Stimulated activated CD8-positive, alpha-beta memory T cell treated with anti-CD3 and anti-CD28 coated beads, Interleukin-4, amount 100 ng/mL, for 48 hours (primary cell): ENCODE data around the gene API5.
"Not testable (repeated sequence)": the region's sequence is repeated elsewhere in the genome, so short reads cannot be mapped to it uniquely, and the experiment has no call there.

ENCODE experiments used
- DNase-seq: peaks from one replicate; pipeline ENCODE4 v3.0.0-alpha.2; 2020

API5 gene

DNA sequence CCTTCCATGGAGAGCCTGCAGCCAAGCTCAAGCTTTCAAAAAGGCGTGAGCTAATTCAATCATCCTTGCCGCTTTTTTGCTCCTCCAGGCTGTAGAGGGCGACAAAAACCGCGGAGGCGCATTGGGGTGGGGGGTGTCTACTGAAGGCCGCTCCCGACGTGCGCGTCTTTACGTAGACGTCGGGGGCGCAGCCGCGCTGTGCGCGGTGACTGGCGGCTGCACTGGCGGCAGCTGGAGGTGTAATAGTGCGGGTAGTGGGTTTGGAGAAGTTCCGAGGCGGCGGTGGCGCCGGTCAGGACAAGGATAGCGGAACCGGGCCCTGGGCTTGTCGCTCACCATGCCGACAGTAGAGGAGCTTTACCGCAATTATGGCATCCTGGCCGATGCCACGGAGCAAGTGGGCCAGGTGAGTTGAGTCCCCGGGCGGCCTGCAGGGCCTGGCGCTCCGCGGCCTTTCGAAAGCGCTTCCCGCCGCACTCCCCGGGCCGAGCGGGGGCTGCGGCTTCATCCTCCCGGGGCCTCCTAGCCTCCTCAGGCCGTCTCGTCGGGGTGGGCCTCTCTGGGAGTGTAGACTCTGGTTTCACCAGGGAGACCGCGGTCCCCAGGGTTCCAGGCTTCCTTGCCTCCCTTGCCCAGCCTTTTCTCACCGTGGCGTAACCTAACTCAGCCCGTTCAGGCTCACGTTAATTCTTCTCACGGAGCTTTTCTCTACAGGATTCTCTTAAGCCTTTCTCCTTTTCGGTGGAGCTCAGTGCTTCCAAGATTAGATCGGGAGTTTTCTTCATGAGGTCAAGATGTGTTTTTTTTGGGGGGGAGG lies at the start of gene API5:
Gene API5, plus strand, starts transcription at position 206 of the 817 bp plus-strand sequence. Its CDS starts 132 bp downstream, at position 338.
- DNase-seq: peak; percentile 94

DNA sequence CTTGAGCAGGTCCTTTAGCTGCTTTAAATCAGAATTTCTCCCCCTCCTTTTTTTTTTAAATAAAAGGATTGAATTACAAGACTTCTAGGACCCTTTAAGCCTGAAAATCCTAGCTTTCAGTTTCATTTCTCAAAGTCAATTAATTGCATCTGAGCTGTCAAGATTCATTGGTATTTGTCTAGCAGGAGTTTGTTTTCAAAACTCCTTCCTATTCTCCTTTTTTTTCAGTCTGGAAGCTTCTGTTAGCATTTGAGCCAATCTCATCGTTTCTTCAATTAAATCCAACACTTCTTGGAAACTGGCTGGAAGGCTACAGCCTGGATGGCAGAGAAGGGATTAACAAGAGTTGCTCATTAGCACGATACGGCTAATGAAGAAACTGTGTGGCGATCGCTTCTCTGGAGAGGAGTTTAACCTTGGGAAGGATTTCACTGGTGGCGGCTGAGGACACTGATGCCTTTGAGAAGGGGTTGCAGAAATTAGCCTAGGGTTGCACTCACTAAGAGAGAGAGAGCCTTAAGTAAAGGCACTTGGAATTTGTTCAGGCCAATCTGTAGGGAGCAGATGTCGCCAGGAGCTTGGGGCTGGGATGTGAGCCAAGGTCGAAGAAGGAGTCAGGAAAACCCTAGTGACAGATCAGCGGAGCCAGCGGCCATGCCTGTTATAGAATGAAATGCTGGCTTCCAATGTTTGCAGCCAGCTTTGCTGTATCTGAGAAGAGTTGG lies 43.8 kb upstream of the API5 start:
- DNase-seq: no peak

DNA sequence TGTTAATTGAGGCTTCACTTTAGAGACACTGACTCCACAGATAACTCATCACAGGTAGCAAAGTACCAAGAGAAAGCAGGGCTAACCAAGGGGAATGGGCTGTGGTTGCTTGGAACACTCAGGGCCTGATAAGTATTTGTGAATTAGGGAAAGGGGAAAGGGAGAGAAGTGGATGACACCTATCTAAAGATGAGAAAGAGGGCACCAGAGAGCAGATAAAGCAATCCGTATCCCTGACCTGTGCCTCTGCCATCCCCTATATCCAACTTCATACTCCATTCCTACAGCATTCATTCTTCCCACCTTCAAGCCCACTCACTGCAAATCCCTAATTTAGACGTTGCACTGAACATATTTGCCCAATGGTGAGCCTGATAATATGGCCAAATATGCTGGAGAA lies 43.0 kb upstream of the API5 start:
- no peak for DNase-seq

DNA sequence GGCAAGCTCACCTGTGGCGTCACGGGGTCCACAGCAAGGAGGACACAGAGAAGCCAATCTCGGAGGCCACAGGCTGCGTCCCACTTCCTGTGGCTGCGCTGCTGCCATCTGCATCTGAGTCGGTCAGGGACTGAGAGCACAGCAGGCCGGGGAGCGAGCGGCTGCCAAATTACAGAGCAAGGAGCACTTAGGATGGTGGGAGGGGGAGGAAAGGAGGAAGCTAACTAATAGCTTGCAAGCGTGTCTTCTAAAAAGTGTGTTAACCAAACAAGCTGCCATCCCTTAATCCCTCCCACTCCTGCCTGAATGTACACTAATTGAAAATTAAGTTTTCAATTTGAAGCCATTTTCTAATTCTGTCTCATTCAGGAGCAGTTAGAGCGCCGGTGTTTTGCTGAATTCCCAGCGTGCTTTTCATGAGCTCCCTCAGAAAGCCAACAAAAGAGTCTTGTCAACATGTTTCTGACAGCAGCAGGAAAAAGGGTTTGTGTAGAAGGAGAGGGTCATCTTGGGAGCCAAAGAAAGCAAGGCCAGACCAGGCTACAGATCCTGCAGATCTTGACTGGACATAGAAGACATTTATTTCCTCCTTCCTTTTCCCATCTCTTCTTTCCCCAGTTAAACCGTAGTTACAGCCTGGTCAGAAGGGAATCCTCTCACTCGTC lies 42.4 kb upstream of the API5 start:
- no peak for DNase-seq

DNA sequence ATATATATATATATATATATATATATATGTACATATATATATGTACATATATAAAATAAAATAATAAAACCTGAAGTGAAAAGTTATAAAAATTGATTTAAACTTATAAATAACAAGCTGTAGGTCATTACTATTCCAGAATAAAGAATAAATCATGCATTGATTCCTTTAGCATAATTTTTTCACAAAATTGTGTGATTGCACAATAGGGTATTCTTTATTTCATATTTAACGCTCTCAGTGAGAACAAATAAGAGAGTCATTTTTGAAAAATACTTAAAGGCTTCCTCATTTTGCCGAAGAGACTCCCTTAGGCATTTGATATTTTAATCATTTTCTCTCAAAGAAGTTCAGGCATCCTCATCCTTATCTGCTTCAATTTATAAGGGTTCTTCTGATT lies 41.3 kb upstream of the API5 start:
- no peak for DNase-seq

DNA sequence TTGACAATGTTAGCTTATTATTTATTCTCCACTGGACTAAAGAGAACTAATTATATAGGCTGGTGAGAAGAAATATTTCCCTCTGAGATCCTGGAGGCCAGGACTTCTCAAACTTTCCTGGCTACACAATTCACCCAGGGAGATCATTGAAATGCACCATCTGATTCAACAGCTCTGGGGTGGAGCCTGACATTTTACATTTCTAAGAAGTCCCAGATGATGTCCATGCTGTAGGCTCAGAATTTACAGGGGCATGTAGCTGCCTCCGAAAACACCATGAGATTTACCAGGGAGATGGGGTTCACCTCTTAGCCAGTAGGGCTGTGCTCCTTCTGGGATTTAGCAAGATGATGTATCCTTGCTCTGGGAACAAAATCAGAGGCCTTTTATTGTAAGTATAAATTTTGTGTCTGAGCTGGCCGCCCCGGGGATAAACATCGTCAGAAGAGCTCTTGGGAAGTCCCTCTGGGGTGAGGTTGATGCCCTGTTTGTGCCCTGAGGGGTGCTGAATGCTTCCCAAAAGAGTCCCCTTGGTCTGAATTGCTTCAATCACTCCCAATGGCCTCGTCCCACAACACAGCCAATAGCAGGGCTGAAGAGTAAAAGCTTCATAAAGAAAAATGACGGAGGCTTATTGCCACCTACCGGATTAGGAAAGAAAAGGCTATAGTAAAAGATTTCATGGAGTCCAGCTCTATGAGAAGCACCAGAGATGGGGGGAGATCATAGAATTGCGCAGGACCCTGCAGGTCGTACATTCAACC lies 33.4 kb upstream of the API5 start:
- no peak for DNase-seq

DNA sequence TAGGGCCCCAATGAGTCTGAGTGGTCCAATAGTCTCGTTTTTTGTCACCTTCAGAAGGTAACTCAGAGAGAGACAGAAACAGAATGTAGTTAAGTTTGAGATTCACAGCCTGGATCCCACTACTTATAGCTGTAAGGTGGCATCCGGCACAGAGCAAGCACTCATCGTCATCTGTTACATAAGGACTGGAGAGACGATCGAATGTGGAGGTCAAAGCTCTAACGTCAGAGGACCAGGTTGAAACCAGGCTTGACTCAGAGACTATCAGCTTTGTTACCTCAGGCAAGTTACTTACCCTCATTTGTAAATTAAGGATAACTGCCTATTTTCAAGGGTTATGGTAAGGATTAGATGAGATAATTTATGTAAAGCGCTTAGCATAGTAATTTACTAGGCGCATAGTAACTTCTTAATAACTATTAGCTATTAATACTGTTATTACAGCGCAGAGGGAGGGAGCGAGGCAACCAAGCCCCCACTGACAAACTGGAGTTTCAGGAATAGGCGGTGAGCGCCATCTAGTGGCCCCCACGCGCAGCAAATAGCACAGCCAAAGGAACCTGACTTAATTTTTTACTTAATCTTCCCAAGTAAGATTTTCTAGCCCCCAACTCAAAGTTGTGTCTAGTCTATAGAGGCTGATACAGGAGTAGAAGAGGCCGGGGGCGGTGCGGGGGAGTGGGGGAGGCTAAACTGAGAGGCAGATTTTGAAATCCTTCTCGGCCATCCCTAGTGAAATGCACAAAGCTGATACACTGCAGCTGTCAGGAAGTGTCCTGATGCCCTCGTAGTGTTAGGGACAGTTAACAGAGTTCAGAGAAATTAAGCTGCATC lies 29.0 kb upstream of the API5 start:
- DNase-seq: peak; percentile 68

DNA sequence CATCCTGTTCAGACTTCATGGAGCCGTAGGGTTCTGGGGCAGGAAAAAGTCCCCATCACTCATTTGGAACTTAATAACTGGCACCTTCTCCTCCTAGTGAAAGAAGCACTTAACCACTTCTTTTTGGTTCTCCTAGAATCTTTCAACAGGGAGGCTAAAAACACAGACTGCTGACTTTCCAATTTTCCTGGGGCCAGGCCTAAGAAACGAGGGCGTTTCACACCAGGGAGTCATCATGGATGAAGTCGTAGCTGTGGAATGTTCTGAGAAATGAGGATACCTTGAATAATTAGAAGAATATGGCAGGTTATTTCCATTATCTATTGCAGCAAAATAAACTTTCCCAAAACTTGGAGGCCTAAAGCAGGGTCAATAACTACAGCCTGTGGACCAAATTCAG lies 26.0 kb upstream of the API5 start:
- no peak for DNase-seq

DNA sequence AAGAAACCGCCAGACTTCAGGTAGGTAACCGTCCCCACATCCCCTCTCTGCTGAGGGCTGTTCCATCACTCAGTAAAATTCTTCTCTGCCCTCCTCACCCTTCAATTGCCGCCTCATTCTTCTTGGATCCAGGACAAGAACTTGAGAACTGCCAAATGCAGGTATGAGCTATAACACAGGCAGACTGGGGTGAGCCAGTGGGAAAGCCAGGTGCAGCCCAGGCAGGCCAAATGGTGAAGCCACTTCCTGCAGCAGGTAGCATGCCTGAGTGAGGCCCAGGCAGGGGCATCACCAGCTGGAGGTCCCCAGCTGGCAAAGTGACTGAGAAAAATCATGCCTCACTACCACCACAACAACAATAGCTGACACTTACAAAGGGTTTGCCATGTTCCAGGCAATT lies 22.4 kb upstream of the API5 start:
- DNase-seq: no peak

DNA sequence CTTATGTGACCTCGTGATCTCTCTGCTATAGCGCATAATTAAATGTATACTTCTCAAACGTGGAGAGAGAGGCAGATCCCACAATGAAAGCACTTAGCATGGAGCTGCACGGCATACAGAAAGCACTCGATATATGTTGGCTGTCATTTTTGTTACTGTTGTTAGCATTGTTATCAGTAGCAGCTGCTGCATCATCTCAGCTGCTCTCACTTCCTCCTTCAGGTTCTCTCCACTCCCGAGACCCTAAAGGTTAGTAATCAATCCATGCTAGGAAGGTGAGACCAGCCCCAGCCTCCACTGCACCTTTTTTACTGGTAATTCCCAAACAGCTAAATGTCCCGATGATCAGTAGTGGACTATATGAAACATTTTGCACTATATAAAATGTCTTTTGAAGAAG lies 13.4 kb upstream of the API5 start:
- no peak for DNase-seq

DNA sequence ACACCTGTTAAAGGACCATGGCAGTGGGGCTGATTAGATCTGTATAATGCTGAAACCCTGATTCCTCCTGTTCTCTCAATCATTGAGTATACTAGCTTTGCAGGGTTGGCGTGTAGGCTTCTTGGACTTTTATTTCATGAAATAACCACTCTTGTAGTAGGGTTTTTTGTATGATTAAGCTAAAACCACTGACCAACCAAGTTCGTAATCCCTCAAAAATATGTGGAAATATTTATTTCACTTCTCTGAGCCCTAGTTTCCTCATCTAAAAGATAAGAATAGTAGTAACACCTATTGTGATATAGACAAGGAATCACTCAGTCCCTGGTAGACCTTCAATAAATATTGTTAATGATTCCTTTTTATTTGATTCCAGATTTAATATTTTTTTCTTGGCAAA lies 4.2 kb downstream of the API5 start:
- DNase-seq: no peak

DNA sequence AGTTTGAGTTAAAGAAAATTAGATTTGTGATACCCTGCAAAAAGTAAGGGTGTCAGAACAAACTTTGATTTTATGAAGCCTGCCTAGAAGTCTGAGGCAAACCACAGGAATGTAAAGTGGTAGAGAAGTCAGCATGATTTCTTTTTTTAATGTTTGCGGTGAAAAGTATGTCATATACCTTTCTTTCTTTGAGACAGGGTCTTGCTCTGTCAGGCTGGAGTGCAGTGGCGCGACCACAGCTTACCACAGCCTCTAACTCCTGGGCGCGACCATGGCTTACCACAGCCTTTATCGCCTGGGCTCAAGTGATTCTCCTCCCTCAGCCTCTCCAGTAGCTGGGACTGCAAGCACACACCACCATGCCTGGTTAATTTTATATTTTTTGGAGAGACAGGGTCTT lies 4.7 kb downstream of the API5 start:
- peak; percentile 63 for DNase-seq

DNA sequence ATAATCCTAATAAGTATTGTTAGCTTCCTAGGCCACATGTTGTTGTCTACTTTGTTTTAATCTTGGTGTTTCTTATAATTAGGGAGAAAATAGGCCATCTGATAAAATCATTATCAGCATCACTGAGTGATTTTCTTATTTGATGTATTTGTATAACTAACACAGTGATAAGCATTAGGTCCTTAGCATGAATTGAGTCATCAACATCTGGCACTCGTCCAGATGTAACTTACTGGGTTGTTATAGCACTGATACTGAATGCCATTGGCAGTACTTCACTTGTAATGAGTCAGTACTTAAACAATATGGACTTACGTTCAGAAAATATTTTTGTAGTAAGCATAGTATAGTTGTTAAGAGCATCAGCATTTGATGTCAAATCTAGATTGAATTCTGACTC lies 16.2 kb downstream of the API5 start:
- no peak for DNase-seq

DNA sequence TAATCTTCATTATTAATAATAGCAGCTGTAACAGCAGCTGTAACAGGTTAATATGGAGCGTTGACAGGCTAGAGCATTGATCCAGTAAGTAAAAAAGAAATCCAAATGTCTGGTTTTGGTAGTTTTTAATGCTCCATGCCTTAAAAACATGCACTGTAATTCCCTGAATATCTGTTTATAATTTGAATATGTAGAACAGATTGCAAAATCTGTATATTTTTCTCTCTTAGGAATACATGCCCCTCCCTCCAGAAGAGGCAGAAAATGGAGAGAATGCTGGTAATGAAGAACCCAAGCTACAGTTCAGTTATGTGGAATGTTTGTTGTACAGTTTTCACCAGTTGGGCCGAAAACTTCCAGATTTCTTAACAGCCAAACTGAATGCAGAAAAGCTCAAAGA lies 16.7 kb downstream of the API5 start:
- no peak for DNase-seq

DNA sequence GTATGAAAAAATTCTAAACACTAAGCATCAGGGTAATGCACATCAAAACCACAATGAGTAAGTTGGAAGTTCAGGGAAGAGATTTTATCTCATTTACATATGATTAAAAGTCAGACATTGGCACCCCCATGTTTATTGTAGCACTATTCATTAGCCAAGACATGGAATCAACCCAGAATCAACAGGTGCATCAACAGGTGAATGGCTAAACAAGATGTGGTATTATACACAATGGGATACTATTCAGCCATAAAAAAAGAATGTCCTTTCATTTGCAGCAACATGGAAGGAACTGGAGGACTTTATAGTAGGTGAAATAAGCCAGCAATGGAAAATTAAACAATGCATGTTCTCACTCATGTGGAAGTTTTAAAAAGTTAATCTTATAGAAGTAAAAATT lies 29.4 kb downstream of the API5 start:
- no peak for DNase-seq

DNA sequence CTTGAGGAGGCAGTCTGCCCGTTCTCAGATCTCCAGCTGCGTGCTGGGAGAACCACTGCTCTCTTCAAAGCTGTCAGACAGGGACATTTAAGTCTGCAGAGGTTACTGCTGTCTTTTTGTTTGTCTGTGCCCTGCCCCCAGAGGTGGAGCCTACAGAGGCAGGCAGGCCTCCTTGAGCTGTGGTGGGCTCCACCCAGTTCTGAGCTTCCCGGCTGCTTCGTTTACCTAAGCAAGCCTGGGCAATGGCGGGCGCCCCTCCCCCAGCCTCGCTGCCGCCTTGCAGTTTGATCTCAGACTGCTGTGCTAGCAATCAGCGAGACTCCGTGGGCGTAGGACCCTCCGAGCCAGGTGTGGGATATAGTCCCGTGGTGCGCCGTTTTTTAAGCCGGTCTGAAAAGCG lies 39.6 kb downstream of the API5 start:
- not testable (repeated sequence) for DNase-seq

DNA sequence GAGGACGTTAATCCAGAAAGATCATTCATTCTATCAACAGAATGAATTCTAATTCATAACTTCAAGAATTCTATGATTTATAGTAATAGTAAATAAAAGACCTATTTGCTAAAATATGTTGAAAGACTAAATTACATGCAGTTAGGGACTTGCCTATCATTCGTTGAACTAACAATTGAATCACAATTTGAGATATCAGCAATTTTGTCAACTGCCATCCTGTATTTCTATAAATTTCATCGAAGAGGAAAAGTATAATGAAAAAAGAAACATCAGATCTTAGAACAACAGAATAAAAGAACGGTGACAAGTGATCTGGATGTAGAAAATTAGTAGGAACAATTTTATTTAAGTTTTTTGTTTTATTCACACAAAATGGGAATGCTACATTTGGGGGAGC lies 42.5 kb downstream of the API5 start:
- DNase-seq: no peak

DNA sequence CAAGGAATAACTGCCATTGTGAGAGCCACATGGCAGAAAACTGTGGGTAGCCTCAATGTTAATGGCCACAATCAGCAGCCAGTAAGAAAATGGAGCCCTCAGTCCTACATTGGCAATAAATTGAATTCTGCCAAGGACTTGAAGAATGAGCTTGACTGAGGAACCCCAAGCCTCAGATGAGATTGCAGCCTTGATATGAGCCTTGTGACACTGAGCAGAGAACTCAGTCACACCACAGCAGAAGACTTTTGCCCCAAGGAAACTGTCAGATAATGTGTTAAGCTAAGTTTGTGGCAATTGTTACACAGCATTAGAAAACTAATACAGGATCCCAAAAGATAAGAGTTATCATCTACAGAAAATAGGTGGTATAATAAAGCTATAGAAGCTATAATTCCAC lies 44.5 kb downstream of the API5 start:
- no peak for DNase-seq

DNA sequence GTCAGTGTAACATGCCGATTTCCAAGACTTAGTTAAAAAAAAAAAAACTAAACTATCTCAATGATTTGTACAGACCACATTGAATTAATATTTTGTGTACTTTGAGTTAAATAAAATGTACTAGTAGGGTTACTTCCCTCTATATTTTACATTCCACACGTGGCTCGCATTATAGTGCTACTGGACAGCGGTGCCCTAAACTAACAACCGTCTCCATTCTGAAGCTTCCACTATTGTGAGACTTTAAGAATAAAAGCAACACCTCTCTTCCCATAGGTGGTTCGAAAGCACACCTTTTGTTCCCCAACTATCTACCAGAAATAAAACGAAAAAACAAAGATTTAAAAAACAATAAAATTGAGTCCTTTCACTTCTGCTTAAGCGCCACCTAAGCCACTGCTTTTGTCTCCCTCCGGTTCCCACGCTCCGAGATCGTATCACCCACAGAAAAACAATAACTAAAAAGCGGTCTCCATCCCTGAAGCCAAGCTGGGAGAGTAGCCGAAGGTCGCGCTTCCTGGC lies 46.5 kb downstream of the API5 start:
- no peak for DNase-seq

DNA sequence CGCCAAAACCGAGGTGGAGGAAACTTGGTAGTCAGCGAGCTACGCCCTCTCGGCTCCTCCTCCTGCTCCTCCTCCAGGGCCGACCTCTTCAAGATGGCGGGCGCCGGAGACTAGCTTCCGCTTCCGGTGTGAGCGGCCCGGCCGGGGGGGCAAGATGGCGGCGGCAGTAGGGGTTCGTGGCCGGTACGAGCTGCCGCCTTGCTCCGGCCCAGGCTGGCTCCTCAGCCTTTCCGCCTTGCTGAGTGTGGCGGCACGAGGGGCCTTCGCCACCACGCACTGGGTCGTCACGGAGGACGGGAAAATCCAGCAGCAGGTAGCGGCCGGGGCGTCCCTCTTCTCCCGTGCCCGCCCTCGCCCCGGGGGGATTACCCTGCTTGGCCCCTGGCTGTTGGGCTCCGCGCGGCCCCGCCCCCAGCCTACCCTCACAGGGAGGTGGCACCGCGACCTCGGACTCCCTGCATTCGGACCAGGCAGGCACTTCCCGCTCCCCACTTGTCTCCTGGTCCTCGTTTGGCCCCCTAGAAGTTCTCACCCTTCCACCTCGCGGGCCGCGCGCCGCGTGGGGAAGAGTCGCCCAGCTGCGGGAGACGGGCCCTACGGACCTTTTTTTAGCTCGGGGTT lies 47.1 kb downstream of the API5 start, which contains the start of gene TTC17:
Gene TTC17, plus strand, starts transcription at position 120 of the 621 bp plus-strand sequence. Its CDS starts 35 bp downstream, at position 155.
- peak; percentile 95 for DNase-seq

DNA sequence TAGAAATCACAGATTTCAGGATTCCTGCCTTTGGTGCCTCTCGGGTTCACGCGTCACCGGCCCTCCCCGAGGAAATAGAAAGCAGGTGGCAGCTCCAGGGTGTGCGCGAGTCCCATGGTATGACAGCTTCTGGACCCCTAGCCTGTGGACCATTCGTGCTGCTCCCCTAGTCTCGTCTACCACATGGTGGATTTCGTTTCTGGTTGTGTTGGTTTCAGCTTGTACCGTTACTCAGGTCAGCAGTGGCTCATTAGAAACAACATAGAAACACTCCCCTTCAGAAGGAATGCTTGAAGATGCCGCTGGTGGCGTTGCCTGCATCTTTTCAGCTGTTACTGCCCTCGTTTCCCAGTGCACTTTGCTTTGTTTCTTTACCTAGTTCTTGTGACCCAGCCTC lies 47.6 kb downstream of the API5 start:
- DNase-seq: no peak
